Omental fat pad (tissue), 4 donors: ENCODE data around the gene MAP3K12. TPM values are rescaled to one million over a fixed set of nuclear protein-coding genes. Genes with fewer than 3 reads are reported as not detected.

ENCODE experiments used
- ATAC-seq: fragments of 150-250 bp; one replicate; pipeline ENCODE4 v1.9.1; 2016; ENCODE audit warnings: mild to moderate bottlenecking, moderate library complexity; ENCODE audit not compliant: low FRiP score
- DNase-seq: peaks from one replicate; pipeline ENCODE4 v3.0.0-alpha.2; 2019; ENCODE audit warnings: low spot score
- total RNA-seq, 4 donors: library from RNA; depleted of rRNA; stranded (reverse); fragments of >200 nt; gene quantifications; one replicate each; pipeline ENCODE4 v1.1.0, GENCODE V29; 2016
- TF ChIP-seq, protein P1 (sequence below), 3 donors: fragments of 450-650 bp; IDR thresholded peaks; one replicate each; pipeline ENCODE4 v1.5.1; 2016 to 2017; ENCODE audit warnings: antibody characterized with exemption in 3 of 3, mild to moderate bottlenecking in 3 of 3, moderate library complexity in 2 of 3

The MAP3K12 gene
- total RNA-seq, 4 donors from 2014 or later, result 5.5 to 35.9 (median 17.1) TPM

DNA sequence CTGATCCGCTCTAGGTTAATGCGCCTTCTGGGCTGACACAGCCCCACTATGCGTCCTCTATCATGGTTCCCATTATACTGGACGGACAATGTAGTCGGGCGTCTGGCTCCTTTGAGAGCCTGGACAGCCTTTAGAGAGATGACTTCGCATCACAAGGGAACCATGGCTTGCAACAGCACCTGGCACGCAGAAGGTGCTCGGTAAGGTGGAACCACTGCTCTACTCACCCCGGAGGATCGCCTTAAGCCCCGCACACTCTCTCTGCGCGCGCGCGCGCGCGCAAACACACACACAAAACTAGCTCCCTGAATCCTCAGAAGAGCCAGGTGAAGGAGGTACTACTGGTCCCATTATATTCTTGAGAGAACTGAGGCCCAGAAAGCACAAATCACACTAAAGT lies 7.1 kb downstream of the MAP3K12 start:
- TF ChIP-seq, protein P1, sequence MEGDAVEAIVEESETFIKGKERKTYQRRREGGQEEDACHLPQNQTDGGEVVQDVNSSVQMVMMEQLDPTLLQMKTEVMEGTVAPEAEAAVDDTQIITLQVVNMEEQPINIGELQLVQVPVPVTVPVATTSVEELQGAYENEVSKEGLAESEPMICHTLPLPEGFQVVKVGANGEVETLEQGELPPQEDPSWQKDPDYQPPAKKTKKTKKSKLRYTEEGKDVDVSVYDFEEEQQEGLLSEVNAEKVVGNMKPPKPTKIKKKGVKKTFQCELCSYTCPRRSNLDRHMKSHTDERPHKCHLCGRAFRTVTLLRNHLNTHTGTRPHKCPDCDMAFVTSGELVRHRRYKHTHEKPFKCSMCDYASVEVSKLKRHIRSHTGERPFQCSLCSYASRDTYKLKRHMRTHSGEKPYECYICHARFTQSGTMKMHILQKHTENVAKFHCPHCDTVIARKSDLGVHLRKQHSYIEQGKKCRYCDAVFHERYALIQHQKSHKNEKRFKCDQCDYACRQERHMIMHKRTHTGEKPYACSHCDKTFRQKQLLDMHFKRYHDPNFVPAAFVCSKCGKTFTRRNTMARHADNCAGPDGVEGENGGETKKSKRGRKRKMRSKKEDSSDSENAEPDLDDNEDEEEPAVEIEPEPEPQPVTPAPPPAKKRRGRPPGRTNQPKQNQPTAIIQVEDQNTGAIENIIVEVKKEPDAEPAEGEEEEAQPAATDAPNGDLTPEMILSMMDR (IDR thresholded peaks at IDR 0.05), result no peak
- DNase-seq (no peak), ATAC-seq (no peak)

DNA sequence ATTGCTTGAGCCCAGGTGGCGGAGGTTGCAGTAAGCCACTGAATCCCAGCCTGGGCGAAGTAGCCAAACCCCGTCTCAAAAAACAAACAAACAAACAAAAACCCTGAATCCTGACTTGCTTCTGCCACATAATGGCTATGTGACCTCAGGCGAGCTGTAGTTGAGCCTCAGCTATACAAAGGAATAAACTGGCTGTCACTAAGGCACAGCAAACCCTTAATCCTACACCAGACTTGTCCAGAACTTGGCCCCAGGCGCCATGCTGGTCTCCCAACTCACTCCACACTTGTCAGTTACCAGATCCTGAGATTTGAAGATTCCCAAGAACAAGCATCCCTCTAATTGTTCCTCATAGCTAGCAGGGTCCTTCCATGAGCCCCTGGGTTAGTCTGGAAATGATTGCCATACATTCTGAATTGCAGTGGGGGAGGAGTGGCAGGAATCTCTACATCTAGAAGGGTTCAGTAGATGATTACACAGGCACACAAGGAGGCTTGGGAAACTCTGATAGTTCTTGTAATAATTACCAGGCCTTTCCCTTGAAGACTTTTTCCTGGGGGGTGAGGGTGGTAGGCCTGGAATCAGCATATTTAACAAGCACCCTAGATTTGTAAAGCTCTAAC lies 9.9 kb downstream of the MAP3K12 start:
- TF ChIP-seq, protein P1 (IDR thresholded peaks at IDR 0.05), result no peak
- DNase-seq (no peak), ATAC-seq (no peak)

DNA sequence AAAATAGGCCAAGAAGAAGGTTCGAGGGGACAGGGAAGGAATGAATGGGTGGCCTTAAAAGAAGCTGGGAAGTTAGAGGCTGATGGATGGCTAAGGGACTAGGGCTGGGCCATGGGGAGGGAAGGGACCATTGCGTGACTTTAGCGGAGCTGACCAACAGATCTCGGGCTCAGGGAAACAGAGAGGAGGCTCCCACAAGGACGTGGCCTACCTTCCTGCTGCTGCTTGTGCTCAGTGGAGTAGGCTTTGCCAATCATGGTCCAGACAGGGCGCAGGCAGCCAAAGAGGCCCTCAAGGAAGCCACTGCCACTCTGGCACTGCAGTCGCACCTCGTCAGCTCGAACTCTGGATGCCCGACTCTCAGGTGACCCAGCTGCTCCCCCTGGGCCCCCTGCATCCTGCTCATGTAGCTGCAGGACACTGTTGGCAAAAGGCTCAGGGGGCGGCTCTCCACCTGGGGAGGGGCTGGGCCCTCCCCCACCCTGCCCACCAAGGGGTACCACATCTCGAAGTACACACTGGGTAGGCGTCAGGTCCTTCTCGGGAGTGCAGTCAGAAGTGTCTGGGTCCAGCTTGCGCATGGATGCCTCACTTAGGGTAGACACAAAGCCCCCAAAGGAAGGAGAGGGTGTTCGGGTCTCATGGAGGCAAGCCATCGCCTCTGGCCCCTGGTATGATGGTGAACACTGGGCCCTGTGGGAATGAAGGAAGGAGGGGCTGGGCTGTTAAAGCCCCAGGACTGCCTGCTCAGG lies 12.3 kb downstream of the MAP3K12 start:
- ATAC-seq (no peak), DNase-seq (no peak)
- TF ChIP-seq, protein P1 (IDR thresholded peaks at IDR 0.05), result no peak

DNA sequence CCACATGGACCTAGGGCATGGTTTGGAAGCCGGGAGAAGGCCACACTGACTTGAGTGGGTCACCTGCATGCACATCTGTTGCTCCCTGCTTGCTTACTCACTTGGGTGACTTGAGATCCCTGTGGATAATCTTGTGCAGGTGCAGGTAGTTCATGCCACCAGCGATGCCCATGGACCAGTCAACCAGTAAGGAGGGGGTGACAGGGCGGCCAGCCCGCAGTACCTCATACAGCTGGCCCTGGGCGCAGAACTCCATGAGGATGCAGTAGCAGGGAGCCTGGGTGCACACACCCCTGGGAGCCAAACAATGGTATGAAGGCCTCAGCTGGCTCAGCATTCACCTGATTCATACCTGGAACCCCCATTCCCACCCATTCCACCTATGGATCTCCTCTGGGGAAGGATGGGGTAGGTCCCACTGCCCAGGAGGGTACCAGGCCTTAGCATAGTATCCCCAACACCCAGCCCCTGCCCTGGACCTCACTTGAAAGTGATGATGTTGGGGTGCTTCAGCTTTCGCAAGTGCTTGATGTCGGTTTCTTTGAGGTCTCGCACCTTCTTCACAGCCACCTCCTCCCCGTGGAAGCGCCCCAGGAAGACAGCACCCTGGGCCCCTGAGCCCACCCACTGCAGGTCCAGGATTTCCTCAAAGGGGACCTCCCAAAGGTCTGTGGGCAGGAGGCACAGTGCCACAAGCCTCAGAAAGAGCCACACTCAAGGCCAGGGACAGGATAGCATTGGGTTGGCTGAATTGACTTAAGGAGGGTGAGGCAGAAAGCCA lies 13.1 kb downstream of the MAP3K12 start:
- ATAC-seq, result no peak
- no peak for DNase-seq

DNA sequence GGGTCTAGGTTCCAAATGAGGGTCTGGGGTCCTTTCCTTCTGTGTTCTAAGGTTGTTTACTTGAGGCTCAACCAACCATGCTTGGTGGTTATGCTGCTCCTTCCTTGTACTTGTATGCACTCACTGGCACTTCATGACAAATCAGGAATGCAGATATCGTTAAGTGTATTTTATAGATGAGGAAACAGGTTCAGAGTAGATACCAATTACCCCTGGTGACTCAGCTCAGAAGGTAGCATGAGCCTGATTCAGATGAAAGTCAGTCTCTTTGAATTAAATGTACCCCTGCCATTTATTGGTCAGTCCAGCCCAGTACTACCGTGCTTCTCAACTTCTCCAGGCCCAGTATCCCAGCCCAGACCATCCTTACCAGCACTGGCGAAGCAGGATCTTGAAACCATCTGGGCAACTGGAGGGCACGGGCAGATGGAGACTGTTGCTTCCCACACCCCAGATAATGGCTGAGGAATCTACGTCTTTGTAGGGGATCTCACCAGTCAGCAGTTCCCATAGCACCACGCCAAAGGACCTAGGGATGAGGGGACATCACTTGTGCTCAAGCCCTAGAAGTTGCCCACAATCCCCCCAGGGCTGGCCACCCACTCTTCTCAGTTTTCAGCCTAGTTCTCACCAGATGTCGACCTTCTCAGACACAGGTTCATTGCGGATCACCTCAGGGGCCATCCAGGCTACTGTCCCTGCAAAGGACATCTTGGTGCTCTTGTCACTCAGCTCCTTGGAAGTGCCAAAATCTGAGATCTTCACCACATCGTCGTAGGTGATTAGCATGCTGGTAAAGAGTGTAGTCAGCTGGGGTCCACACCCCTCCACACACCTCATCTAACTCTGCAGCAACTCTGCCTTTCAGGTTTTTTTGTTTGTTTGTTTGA lies 14.3 kb downstream of the MAP3K12 start:
- TF ChIP-seq, protein P1 (IDR thresholded peaks at IDR 0.05), result no peak
- DNase-seq, result no peak
- no peak for ATAC-seq

More for the DNA sequence above, 13.1 kb downstream of the MAP3K12 start:
- TF ChIP-seq, protein P1 (IDR thresholded peaks at IDR 0.05), result no peak

DNA sequence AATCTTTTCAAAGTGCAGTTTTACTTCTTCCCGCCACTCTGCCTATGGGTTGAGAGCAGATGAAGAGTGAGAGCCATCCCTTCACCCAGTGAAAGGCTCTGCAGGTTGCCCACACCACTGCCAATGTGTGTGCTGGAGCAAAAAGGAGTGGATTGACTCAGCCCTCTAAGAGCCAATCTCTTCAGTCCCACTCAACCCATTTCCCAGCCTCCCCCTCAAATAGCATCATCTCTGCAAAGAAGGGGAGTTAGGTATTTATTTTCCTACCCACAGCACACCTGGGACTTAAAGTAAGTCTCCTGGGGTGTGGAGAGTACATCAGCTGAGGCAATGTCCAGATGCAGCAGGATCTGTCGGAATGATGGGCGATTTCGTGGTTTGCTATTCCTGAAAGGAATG lies 15.3 kb downstream of the MAP3K12 start:
- ATAC-seq (no peak), DNase-seq (no peak)
- TF ChIP-seq, protein P1 (IDR thresholded peaks at IDR 0.05), result no peak
